GM21737 (cell line): ENCODE results near the gene UCP2.

Experiments
- ATAC-seq: cut with Tn5 transposase; IDR thresholded peaks from one replicate; pipeline ENCODE4 v1.9.1; 2021; ENCODE audit warnings: mild to moderate bottlenecking, moderate library complexity; ENCODE audit not compliant: unreplicated experiment

UCP2 gene

DNA sequence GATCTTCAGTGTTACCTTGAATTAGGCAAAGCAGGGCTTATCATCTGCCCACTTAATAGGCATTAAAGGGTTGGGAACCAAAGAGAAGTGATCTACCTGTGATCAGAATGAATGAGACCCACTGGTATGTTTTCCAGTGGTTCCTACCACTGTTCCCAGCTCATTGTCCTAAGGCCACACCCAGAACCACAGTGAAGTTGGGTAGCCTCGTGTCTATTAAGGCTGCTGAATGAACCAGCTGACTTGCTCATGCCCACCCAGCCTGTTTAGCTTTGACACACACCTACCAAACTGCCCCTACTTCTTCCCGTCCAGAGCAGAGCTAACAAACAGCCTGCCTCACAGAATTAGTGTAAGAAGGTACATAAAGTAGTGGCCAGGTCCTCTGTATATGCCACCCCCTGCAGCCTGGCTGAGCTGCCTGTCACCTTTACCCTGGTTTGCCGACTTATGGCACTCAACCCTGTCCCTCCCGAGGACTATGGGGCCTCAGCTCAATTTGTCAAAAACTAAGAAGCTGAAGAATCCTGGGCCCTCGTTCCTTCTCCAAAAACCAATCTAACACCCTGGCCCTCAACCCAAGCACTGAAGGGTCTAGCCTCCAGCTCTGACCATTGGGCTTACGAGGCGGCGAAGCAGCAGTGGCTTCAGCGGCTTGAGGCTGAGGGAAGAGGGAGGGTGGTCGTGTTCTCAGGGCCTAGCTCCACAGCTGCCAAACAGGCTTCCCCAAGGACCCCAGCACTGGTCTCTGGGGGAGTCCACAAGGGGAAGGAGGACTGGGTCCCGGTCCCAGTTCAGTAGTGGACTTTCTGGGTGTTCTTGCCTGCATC is 9.8 kb downstream of the UCP2 start:
- no peak for ATAC-seq

DNA sequence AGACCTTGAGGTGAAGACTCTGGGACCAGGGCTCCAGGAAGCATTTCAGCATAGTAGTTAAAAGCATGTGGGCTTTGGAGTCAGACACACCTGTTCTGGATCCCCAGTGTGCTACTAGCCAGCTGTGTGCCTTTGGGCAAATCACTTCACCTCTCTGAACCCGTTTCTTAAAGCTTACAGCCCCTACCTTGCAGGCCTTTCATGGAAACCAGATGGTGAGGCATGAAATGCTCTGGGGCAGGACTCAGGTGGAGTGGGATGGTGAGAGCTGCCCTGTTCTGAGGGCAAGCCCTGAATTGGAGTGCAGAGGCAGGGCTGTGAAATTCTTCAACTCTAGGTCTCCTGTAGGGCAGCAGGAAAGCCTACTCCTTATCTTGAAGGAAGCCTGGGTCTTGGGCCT is 10.5 kb downstream of the UCP2 start:
- no peak for ATAC-seq

DNA sequence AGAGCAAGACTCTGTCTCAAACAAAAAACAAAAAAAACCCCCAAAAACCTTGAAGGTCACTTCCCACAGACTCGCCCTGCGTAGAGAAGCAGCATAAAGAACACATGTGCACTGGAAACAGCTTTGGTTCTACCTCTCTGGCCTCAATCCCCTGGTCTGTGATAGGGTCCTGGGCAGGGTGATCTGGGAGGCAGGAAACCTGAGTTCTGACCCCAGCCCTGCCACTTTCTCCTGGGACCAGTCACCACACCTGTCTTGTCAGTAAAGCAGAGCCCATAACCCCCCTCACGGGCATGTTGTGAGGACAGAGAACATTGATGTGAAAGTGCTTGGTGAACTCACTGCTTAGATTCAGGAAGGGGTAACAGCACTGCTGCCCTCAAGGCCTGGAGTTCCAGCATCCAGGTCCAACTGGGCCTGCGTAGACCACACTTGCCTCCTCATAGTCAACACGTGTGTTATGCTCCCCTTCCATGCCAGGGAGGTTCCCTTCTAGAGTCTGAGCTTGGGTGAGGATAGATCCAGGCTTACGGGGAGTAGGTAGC is 11.4 kb downstream of the UCP2 start:
- no peak for ATAC-seq

DNA sequence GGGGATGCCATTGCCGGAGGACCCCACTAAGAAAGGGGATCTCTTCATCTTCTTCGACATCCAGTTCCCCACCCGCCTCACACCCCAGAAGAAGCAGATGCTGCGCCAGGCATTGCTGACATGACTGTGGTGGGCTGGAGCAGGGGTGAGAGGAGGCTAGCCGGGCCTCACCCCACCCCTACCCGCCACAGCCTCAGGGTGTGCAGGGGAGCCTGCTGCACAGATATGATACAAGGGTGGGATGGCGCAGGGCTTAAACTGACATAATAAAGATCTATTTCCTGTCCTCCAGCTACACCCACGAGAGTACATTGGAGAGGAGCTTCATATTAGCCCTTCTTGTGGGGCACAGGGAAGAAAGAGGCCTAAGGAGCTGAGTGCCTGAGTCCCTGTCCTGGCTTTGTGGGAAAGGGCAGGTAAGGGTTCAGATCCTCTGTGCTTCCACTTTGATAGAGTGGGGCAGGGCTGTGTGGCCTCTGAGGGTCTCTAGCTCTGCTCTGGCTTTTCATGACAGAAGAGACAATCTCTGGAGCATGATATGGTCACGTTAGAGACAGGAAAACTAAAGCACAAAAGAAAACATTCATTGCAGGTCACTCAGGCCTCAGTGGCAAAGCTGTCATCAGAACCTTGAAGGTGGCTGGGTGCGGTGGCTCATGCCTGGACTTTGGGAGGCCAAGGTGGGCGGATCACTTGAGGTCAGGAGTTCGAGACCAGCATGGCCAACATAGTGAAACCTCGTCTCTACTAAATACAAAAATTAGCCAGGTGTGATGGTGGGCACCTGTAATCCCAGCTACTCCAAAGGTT is 12.4 kb downstream of the UCP2 start:
- no peak for ATAC-seq

DNA sequence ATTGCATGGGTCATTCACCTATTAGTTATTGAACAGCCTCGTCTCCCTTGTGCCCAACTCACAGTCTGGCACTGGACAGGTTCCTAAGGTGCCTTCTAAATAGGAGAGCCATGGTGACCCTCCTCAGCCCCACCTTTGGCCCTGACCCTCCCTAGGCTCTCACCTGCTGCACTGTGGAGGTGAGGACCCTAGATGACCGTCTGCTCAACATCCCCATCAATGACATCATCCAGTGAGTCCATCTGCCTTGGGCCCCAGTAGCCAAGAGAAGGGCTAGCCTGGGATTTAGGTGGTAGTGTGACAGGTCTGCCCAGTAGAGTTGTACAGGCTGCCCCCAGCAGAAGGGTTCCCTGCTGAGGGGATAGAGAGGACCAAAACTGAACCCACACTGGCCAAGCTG is 13.6 kb downstream of the UCP2 start:
- no peak for ATAC-seq

DNA sequence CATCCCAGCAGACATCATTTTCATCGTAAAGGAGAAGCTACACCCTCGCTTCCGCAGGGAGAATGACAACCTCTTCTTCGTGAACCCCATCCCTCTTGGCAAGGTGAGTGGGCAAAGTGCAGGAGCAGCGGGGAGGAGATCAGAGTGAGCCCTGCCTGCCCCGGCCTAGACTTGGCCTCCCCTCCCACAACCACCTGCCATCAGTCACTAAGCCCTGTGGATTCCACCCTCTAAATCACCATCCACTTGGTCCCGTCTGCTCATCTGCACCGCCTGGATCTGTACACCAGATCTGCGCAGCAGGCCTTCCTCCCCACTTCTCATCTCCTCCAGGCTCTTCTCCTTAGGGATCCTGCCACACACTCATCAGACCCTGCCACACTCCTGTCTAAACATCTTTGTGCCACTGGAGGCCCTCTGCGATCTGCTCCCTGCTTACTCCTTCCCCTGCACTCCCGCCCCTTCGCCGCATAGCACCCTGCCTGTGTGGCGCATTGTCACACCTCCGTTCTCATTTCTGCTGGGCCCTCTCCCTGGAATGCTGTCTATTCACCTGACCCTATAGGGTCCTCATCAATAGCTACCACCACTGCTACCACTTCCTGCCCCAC is 14.2 kb downstream of the UCP2 start:
- no peak for ATAC-seq

DNA sequence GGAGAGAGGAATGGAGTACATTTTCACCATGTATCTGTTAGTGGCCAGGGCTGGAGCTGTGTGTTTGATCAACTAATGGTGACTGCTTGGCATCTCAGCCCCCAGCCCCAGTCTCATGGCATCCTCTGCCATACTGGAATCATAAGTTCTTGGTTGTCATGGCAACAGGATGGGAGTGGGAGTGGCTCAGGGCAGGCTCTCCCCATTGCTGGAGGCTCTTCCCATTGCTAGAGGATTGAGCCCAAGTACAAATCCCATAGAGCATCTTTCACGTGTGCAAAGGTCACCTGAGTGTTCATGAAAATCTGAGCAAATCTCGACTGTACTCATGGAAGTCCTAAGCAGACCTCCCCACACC is 16.9 kb downstream of the UCP2 start:
- ATAC-seq: no peak

DNA sequence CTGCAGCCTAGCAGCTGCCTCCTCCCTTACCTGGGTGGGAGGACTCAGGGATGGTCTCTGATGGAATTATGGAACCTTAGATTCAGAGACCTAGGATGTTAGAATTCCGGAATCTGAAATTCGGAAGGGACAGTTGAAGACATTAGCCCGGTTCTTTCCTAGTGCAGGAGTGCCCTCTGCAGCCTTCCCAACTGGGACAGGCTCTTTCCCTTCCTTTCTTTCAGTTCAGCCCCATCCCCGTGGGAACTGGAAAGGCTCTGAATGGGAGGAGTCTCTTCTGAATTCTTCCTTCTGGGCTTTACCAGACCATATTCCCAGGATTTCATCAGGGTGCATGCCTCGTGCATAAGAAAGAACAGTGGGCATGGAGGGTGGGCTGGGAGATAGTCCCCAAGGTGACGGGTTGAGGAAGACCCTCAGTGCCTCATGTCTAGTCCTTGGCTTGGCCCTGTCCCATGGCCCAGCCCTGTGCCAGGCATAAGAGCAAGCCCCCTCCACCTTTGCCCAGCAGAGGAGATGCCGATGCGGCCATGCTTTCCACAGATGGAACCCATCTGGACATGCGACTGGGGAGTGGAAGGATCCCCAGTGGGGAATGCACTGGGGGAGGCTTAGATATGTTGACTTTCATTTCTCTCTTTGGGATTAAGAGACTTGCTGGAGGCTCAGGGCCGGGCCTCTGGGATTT is 17.4 kb downstream of the UCP2 start:
- ATAC-seq: no peak

DNA sequence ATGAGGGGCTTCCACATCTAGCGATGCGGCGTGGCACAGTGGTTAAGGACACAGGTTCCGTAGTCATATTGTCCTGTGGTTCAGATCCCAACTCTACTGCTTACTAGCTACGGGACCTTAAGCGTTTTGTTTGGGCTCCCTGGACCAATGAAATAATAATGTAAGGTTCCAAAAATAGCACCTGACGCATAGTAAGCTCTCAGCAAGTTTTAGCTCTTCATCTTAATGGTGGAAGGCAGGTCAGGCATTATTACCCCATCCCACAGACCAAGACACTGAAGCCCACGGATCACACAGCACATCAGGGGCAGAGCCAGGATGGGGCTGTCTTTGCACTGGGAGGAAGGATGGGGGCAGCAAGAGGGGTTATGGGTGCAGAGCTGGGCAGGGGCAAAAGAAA is 18.8 kb downstream of the UCP2 start:
- ATAC-seq: no peak

DNA sequence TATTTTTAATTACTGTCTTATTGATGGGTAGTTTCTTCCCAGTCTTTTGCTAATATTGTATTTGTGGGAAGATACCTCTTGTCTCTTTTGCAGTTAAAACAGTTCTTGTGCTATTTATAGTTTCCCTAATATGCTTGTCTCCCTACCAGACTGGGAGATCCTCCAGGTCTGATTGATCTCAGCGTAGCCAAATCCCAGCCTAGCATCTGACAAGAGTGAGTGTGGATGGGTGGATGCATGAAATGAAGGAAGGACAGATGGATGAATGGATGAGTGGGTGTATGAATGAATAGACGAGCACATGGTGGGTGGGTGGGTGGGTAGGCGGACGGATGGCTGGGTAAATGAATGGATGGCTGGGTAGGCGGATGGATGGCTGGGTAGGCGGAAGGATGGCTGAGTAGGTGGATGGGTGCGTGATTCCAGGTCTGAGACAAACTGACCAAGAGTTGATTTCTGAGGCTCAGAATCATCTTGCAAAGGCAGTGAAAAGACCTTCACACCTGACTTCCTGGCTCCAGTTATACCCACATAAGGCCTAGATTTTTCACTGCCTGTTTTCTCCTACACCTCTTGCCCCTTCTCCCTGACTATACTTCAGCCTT is 20.4 kb downstream of the UCP2 start:
- no peak for ATAC-seq

DNA sequence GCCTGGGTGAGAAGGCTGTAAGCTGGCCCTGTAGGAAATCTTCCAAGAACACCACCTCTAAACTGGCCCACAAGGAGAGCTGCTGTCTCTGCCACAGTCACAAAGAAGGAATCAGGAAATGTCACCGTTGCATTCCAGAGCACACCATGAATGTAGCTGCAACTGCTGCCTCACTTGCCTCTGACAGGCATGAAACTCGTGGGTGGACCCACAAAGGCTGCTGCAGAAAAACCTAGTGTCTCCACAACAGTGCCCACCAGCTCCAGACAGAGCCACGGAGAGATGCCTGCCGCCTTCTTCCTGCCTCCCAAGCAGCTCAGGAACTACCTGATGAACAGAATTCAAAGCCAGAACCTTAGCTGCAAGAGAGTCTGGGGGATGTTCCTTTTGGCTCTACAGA is 21.3 kb downstream of the UCP2 start:
- ATAC-seq: no peak

DNA sequence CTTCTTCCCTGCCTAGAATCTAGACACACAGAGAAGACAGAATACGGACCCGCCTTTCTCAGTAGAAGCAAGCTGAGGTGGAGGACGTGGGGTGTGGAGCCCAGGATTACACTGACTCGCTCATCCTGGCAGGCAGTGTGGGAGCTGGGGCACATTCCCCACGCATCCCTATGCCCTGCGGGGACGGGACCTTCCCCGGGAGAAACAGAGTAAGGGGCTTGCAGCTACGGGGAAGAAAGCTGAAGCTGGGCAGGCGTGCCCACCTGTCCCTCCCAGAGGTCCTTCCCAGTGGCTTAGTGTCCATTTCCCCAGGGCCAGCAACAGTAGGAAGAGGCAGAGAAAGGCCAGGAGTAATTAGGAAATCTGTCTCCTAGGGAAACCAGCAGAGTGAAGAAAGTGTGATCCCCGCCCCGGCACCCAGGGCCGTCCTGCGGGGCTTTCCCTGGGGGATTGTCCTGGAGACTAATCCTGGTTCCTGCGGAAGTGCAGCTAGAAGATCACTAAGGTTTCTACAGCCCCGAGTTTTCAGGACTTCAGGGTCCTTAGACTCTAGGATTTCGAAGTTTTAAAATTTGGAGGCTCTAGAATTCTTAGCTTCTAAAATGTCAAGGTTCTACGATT is 24.0 kb downstream of the UCP2 start:
- ATAC-seq: no peak

DNA sequence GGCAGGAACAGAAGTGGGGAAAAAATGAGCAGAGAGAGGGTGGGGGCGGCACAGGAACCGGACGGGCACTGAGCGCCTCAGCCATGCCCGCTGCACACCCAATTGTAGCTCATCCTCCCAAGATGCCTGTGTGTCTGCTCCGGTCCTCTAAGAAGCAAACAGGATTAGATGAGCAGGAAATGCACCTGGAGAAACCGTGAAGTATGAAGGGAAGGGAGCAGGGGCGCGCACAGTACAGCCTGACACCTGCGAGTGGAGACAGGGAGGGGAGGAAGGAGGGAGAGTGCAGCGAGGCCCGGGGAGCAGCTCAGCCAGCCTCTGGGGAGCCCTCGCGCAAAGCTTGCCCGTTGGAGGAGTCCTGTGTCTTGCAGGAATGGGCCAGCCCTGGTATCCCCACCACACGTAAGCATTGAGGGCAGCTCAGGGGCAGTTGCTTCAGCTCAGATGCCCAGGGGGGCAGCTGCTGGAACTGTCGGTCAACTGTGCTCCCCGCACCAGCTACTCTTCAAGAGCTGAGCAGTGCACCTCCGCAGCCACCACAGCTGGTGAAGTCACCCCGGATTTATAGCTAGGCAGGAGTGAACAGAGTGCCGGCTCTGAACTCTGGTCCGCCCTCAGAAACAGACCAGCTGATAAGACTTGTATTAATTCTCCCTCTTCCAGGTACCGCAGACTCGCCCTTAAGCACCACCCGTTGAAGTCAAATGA is 24.8 kb downstream of the UCP2 start:
- ATAC-seq: no peak

DNA sequence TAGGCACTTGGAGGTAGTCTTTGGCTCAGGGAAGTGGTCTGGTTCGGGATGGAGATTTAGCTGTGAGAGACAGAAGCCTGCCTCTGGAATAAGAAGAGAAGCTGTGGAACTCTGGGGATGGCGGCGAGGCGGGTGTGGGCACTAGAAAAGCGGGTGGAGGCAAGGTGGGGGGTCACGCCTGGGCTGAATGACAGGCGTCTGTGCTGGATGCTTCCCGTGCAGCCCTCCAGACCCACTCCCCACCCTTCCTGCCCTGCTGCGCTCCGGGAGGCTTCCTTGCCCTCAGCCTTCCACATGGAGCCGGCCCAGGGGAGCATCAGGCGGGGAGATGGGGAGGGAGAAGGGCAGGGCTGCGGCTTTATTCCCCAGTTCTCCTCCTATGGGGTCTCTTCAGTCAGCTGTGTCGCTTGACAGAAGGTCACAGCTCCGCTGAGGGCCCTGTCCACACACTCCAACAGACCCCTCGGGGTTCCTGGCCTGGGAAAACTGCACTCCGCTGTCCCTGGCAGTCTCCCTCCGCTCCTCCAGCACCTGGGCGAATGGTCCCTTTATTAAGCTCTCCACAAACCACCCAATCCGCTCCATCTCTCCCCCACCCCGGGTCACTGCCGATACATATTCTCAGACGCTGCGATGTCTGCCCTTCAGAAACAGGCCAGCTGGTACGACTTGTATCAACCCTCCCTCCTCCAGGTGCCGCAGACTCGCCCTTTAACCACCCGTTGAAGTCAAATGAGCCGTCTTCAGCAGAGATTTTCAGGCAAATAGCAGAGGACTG is 25.6 kb downstream of the UCP2 start:
- no peak for ATAC-seq

DNA sequence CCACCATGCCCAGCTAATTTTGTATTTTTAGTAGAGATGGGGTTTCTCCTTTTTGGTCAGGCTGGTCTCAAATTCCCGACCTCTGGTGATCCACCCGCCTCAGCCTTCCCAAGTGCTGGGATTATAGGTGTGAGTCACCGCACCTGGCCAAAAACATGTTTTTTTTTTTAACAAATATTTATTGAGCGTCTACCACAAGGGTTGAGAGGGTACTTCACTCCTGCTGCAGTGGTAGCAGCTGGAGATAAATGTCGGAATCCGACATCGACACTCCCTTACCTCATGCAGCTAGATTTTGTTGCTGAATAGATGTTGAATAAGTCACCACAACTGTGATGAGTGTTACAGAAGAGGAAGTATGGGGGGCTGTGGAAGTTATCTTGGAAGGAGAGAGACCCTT is 30.8 kb downstream of the UCP2 start:
- ATAC-seq: no peak

DNA sequence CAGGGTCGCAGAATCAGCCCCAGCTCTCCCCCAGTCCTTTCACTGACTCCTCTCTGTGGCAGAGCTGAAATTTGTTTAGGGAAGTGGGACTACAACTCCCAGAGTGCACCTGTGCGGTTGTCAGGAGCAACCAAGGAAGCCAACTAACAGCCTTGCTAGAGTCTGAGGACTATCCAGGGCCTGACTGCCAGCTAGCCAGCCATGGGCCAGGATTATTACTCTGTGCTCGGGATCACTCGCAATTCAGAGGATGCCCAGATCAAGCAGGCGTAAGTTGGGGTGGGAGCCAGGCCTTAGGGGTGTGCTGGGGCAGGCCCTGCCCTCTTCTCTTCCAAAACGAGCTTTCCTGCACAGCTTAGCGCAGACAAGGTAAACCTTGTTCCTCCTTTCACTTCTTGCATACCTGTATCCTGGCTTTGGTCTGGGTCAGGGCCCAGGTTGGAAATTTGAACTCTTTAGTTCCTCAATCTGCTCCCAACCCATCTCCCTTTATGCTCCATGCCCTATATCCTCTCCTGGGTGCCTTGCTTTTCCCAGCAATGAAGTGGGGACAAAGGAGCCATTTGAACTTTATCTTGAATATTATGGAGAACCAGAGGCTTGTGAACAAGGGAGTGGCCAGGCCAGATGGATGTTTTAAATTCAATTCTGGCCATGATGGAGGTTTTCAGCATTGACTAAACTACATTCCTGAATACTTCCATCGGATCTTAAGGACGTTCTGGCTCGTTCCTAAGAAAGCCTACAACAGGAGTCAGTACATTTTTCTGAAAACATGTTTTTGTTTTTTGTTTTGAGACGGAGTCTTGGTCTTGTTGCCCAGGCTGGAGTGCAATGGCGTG is 31.6 kb downstream of the UCP2 start, which contains the start of gene DNAJB13:
DNAJB13 (plus strand) TSS at position 158 of the 842 bp plus-strand sequence; CDS start at position 202, 44 bp downstream.
- ATAC-seq: no peak

DNA sequence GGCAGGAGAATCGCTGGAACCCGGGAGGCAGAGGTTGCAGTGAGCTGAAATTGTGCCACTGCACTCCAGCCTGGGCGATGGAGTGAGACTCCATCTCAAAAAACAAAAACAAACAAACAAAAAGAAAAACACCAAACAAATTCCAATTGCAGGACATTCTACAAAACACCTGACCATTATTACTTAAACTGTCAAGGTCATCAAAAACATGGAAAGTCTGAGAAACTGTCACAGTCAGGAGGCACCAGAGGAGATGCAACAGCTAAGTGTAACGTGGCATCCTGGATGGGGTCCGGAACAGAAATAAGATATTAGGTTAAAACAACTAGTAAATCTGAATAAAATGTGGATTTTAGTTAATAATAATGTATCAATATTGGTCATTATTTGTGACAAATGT is 32.7 kb downstream of the UCP2 start:
- no peak for ATAC-seq

DNA sequence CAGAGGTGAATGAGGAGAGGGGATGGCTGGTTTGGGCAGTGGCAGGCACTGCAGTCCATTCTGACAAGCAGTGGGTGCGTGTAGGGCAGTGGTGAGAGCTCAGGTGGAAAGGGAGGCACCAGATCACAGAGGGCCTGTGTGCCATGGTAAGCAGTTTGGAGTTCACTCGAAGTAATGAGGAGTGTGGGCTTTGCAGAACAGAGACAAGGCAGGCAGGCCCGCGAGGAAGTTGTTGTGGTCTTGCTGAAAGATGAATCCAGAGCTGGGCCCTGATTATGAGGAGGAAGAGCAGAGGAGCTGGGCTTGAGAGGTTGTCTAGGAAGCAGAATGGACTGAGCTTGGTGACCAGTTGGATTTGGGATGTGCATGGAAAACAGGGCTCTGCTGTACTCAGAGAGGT is 33.4 kb downstream of the UCP2 start:
- ATAC-seq: no peak
